Fibroblast of skin of abdomen (primary cell): Measurements from ENCODE around the gene REC114.
A peak's percentile ranks its signal among the peaks of the same experiment; 100 is the strongest.

Source experiments
- DNase-seq: peaks from one replicate; pipeline ENCODE4 v3.0.0-alpha.2; 2013

Gene REC114

GRCh38 chr15:73457334-73457733 lies 14.4 kb downstream of the REC114 start:
- DNase-seq: no peak

DNA sequence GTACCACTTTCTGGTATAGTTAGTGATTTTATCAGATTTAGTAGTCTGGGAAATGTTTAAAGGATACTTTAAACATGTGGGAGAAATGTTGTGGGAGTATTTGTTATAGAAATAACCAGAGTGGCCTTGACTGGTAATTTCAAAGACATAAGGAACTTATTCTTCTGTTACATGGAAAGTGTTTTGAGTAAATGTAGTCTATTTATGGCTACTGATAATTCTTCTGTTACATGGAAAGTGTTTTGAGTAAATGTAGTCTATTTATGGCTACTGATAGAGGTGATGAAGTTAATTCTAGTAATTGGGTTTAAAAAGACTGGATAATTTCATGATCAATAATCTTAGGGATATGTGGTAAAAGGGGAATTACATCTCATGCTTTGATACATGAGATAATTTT lies 17.7 kb downstream of the REC114 start:
- no peak for DNase-seq

DNA sequence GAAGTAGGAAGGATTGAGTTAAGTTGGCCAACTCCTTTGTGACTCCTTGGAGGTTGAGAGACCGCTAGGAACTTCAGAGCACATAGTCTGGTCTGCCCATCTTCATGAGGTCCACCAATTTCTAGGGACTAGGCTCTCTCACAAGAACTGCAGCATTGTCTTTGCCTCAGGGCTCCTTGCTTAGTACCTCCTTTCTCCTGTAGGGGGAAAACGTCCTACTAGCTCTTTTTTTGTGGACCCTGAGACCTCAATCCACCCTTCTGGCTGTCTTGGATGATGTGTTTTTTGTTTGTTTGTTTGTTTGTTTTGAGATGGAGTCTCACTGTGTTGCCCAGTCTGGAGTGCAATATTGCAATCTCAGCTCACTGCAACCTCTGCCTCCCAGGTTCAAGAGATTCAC lies 21.6 kb downstream of the REC114 start:
- DNase-seq: no peak

GRCh38 chr15:73467758-73468157 lies 24.8 kb downstream of the REC114 start:
- no peak for DNase-seq

DNA sequence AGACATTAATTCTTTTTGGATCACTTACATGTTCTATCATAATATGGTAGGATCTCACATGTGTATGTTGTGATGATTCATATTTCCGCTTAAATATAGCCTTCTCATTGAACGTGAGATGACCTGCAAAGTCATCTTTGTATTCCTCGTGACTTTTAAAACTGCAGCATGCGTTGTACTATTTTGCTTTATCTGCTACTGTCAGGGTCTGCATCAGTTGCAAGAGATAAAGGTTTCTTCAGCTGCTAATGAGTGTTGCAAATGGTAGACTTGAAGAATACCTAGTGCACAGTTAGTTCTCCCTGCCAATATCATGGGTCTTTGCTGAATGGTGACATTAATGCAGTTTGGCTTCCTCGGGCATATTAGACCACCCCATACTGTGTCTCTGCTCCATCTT lies 31.8 kb downstream of the REC114 start:
- no peak for DNase-seq

GRCh38 chr15:73476704-73477216 lies 33.8 kb downstream of the REC114 start:
- DNase-seq: no peak

GRCh38 chr15:73480050-73480449 lies 37.1 kb downstream of the REC114 start:
- DNase-seq: no peak

DNA sequence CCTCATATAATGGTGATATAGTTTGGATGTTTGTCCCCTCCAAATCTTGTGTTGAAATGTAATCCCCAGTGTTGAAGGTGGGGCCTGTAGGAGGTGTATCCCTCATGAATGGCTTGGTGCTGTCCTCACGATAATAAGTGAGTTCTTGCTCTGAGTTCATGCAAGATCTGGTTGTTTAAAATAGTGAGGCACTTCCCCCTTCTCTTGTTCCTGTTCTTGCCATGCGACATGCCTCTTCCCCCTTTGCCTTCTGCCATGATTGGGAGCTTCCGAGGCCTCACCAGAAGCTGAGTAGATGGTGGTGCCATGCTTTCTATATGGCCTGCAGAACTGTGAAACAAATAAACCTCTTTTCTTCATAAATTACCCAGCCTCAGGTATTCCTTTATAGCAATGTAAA lies 39.2 kb downstream of the REC114 start:
- DNase-seq: no peak

GRCh38 chr15:73483053-73483452 lies 40.1 kb downstream of the REC114 start:
- no peak for DNase-seq

DNA sequence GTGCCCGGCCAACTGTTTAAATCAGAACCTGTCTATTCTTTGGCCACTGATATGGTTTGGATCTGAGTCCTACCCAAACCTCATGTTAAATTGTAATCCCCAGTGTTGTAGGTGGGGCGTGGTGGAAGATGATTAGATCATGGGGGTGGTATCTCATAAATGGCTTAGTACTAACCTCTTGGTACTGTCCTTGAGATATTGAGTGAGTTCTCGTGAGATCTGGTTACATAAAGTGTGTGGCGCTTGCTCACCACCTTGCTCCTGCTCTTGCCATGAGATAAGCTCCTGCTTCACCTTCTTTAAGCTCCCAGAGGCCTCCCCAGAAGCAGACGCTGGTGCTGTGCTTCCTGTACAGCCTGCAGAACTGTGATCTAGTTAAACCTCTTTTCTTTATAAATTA lies 42.4 kb downstream of the REC114 start:
- DNase-seq: no peak

GRCh38 chr15:73485885-73486284 lies 42.9 kb downstream of the REC114 start:
- peak; percentile 1 for DNase-seq

DNA sequence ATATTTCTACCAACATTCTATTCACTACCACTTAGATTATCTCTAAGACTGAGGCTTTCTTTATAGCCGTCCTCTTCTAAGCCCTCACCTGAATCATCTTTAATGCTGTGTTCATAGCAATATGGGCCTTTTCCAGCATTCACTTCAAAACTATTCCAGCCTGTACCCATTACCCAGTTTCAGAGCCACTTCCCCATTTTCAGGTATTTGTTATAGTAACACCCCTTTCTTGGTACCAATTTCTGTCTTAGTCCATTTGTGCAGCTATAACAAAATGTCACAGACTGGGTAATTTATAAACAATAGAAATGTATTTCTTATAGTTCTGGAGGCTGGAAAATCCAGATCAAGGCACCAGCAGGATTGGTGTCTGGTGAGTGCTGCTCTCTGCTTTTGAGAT lies 45.7 kb downstream of the REC114 start:
- DNase-seq: no peak

GRCh38 chr15:73493922-73494321 lies 51.0 kb downstream of the REC114 start:
- no peak for DNase-seq

DNA sequence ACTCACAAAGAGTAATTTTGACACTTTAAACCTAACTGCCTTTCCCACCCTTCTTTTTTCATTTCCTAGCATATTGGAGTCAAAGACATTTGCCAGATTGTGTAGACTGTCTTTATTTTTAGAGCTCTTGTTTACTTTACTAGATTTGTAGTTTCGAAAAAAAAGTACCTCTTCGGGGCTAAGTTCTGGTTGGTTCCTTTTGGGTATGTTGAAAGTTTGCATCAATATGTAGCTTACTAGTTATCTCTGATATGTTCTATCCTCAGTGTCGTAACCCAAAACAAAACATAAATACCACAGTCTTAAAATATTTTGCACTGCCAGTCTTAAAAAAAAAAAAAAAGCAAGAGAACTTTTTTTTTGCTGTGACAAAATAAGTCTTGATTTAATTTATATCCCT lies 52.2 kb downstream of the REC114 start:
- DNase-seq: no peak

DNA sequence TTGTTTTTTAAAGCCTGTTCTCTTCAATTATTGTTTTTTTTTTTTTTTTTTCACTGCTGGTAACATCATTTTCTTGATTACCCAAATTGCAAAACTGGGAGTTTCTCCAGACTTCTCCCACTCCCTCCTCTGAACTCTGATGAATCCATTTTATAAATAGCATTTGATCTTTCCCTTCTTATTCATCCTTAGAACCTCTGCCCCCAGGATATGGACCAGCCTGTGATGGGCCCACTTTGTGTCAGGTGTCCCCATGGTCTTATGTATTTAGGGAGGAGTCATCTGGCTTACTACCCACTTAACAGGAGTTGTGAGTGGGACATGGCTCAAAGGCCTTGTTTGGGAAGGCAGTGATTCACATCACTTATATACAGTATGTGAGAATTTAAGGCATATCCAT lies 57.7 kb downstream of the REC114 start:
- DNase-seq: no peak

- no peak for DNase-seq
Observed at GRCh38 chr15:73504885-73505284, 61.9 kb downstream of the REC114 start.

DNA sequence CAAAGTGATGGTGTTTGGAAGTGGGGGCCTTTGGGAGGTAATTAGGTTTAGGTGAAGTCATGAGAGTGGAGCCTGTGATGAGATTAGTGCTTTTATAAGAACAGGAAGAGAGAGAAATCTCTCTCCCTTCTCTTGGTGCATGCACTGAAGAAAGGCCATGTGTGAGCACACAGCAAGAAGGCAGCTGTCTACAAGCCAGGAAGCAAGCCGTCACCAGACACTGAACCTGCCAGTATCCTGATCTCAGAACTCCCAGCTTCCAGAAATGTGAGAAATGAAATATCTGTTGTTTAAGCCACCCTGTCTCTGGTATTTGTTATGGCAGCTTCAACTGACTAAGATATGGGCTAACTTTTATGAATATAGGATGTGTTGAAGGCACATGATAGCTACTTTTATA lies 72.6 kb downstream of the REC114 start:
- no peak for DNase-seq

DNA sequence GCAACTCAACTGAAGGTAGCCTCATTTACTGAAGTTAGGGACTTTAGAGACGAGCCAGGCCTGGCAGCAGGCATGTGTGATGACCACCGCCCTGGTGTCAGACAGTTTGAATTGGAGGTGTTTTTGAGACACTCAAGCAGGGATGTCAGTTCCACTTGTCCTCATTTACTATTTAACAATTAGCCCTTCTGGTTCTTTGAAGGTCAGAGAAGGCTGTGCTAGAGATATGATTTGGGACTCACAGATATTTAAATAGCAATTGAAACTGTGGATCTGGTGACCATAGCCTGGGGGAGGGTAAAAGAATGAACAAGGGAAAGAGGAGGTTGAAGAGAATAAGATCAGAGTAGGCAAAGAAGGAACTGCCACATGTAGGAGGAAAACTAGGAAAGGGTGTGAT lies 74.6 kb downstream of the REC114 start:
- DNase-seq: no peak

- no peak for DNase-seq
Observed at GRCh38 chr15:73518180-73518862, 75.4 kb downstream of the REC114 start.

DNA sequence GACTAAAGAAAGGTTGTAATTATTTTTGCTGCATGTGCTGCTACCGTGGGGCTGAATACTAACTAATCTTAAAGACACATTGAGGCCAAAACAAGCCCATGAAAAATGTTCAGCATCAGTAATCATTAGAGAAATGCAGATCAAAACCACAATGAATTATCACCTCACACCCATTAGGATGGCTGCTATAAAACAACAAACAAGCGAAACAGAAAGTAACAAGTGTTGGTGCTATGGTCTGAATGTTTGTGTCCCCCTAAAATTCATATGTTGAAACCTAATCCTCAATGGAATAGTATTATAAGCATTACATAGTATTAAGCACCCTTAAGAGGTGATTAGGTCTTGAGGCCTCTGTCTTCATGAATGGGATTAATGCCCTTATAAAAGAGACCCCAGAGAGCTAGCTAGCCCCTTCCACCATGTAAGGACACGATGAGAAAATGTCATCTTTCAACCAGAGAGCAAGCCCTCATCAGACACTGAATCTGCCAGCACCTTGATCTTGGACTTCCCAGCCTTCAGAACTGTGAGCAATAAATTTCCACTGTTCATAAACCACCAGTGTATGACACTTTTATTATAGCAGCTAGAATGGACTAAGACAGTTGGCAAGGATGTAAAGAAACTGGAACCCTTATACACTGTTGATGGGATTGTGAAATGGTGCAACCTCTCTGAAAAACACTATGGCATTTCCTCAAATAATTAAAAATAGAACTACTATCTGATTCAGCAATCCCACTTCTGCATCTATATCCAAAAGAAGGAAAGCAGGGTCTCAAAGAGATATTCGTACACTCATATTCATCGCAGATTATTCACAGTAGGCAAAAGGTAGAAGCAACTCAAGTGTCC lies 76.1 kb downstream of the REC114 start:
- no peak for DNase-seq

DNA sequence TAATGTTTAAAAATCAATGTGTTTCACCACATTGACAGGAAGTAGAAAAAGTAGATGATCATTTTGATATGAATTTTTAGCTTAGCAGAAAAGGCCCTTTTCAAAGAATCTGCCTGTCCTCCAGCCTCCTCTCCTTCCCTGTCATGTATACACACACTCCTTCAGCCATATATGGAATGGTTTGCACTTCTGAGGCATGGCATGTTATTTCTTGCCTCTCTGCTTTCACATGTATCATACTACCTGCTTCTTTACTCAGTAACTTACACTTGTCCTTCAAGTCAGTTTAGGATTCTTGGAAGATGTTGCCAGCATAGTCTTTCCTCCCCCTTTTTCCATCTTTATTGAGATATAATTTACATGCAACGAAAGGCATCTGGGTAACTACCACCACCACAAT lies 79.0 kb downstream of the REC114 start:
- no peak for DNase-seq

- DNase-seq: no peak
Observed at GRCh38 chr15:73524919-73525318, 82.0 kb downstream of the REC114 start.

- DNase-seq: no peak
Observed at GRCh38 chr15:73527598-73527997, 84.6 kb downstream of the REC114 start.

- DNase-seq: no peak
Observed at GRCh38 chr15:73530649-73531048, 87.7 kb downstream of the REC114 start.
